HEK293T (cell line): ENCODE data around the gene EXOC3L2.

Experiments
- ARNT ChIP-seq: fragments of 450-650 bp; IDR thresholded peaks from 2 replicates; pipeline ENCODE4 v1.6.1; 2017; ENCODE audit warnings: mild to moderate bottlenecking
- BHLHE40 ChIP-seq: fragments of 450-650 bp; IDR thresholded peaks from 2 replicates; pipeline ENCODE4 v1.6.1; 2016; ENCODE audit warnings: mild to moderate bottlenecking, moderate library complexity, borderline replicate concordance
- ELF4 ChIP-seq: fragments of 450-650 bp; IDR thresholded peaks from 2 replicates; pipeline ENCODE4 v1.6.1; 2017; ENCODE audit warnings: antibody characterized with exemption
- FOXA1 ChIP-seq: fragments of 450-650 bp; IDR thresholded peaks from 2 replicates; pipeline ENCODE4 v1.6.1; 2016; ENCODE audit warnings: mild to moderate bottlenecking
- FOXK2 ChIP-seq: fragments of 450-650 bp; IDR thresholded peaks from 2 replicates; pipeline ENCODE4 v1.6.1; 2016; ENCODE audit warnings: mild to moderate bottlenecking
- FOXM1 ChIP-seq: fragments of 450-650 bp; IDR thresholded peaks from 2 replicates; pipeline ENCODE4 v1.6.1; 2017; ENCODE audit warnings: mild to moderate bottlenecking, borderline replicate concordance
- SP1 ChIP-seq: fragments of 450-650 bp; IDR thresholded peaks from 2 replicates; pipeline ENCODE4 v1.6.1; 2017
- SUZ12 ChIP-seq: fragments of 450-650 bp; IDR thresholded peaks from 2 replicates; pipeline ENCODE4 v1.6.1; 2016; ENCODE audit warnings: mild to moderate bottlenecking
- TARDBP ChIP-seq: fragments of 450-650 bp; IDR thresholded peaks from 2 replicates; pipeline ENCODE4 v1.6.1; 2016
- ZNF384 ChIP-seq: fragments of 450-650 bp; IDR thresholded peaks from 2 replicates; pipeline ENCODE4 v1.6.1; 2016

GRCh38 chr19:45205810-45206209 lies 39.4 kb downstream of the EXOC3L2 start:
- TF ChIP-seq ARNT (no peak), TARDBP (no peak), SUZ12 (no peak), ZNF384 (no peak), ELF4 (no peak), BHLHE40 (no peak), SP1 (no peak), FOXM1 (no peak), FOXA1 (no peak), FOXK2 (no peak)
